GM21825 (cell line): ENCODE measurements around the gene KHDC1L.
"Not testable (repeated sequence)": the region's sequence is repeated elsewhere in the genome, so short reads cannot be mapped to it uniquely, and the experiment has no call there.

Source experiments
- ATAC-seq: cut with Tn5 transposase; IDR thresholded peaks from one replicate; pipeline ENCODE4 v1.9.1; 2021; ENCODE audit warnings: mild to moderate bottlenecking, moderate library complexity; ENCODE audit not compliant: unreplicated experiment

KHDC1L gene

GRCh38 chr6:73225396-73225795, at the start of gene KHDC1L:
Gene KHDC1L, minus strand, starts transcription at chr6:73225496. Its CDS starts 88 bp downstream, at chr6:73225408.
- no peak for ATAC-seq

- ATAC-seq = not testable (repeated sequence)
These were observed 44.0 kb upstream of the KHDC1L start for GRCh38 chr6:73269296-73269695.

GRCh38 chr6:73268896-73269295, 43.6 kb upstream of the KHDC1L start:
- ATAC-seq = not testable (repeated sequence)

GRCh38 chr6:73264446-73264845, 39.1 kb upstream of the KHDC1L start:
- ATAC-seq = no peak

GRCh38 chr6:73263570-73263909, 38.2 kb upstream of the KHDC1L start:
- no peak for ATAC-seq

- peak; percentile 95 for ATAC-seq
These were observed 37.6 kb upstream of the KHDC1L start, which contains the start of gene KHDC1 for GRCh38 chr6:73262671-73263569. Gene KHDC1, minus strand, starts transcription at chr6:73263196. Its CDS starts 20,679 bp downstream, at chr6:73242517.

- ATAC-seq = no peak
These were observed 33.4 kb upstream of the KHDC1L start for GRCh38 chr6:73258721-73259120.

GRCh38 chr6:73254323-73254722, 29.0 kb upstream of the KHDC1L start:
- not testable (repeated sequence) for ATAC-seq

GRCh38 chr6:73252703-73253102, 27.4 kb upstream of the KHDC1L start:
- ATAC-seq = no peak

- ATAC-seq = no peak
These were observed 24.7 kb upstream of the KHDC1L start for GRCh38 chr6:73250016-73250415.

- ATAC-seq = no peak
These were observed 23.1 kb upstream of the KHDC1L start for GRCh38 chr6:73248192-73248903.

- no peak for ATAC-seq
These were observed 16.7 kb upstream of the KHDC1L start for GRCh38 chr6:73242001-73242400.

GRCh38 chr6:73240730-73241129, 15.4 kb upstream of the KHDC1L start:
- no peak for ATAC-seq

GRCh38 chr6:73236144-73236750, 11.0 kb upstream of the KHDC1L start:
- ATAC-seq = no peak

GRCh38 chr6:73234733-73235132, 9.4 kb upstream of the KHDC1L start:
- no peak for ATAC-seq

- not testable (repeated sequence) for ATAC-seq
These were observed 8.7 kb upstream of the KHDC1L start for GRCh38 chr6:73233971-73234370.

GRCh38 chr6:73233048-73233447, 7.8 kb upstream of the KHDC1L start:
- no peak for ATAC-seq

- peak; percentile 68 for ATAC-seq
These were observed 6.7 kb upstream of the KHDC1L start for GRCh38 chr6:73231986-73232391.

- ATAC-seq = no peak
These were observed 2.4 kb upstream of the KHDC1L start for GRCh38 chr6:73227606-73228255.

GRCh38 chr6:73216859-73217258, 8.4 kb downstream of the KHDC1L start:
- ATAC-seq = no peak

GRCh38 chr6:73209117-73209516, 16.2 kb downstream of the KHDC1L start:
- ATAC-seq = no peak
